HCT116 (cell line): Measurements from ENCODE around the gene TJP2.

Experiments used
- CEBPB ChIP-seq: IDR thresholded peaks from 2 replicates; pipeline ENCODE4 v1.6.1; 2012; ENCODE audit warnings: low read depth
- CTCF ChIP-seq, 3 experiments: fragments of 200-600 bp in 1 of 3; sonication (generic) in 1 of 3; IDR thresholded peaks in 2 of 3; conservative IDR thresholded peaks in 1 of 3; 2 replicates each; pipeline ENCODE4 v1.5.1; 2012 to 2017; ENCODE audit warnings: low read depth in 2 of 3, low read length in 2 of 3, antibody characterized with exemption in 1 of 3, borderline replicate concordance in 1 of 3, control low read depth in 1 of 3, mild to moderate bottlenecking in 1 of 3, mixed read lengths in 1 of 3, mixed run types in 1 of 3, moderate library complexity in 1 of 3; ENCODE audit not compliant: insufficient read depth in 1 of 3
- ELF1 ChIP-seq: IDR thresholded peaks from 2 replicates; pipeline ENCODE4 v1.6.1; 2012; ENCODE audit warnings: low read depth, borderline replicate concordance
- EZH2 ChIP-seq: fragments of 200-600 bp; sonication (generic); IDR thresholded peaks from 2 replicates; pipeline ENCODE4 v1.6.1; 2017; ENCODE audit warnings: antibody characterized with exemption, mixed run types
- FOSL1 ChIP-seq: IDR thresholded peaks from 2 replicates; pipeline ENCODE4 v1.6.1; 2012; ENCODE audit warnings: low read depth
- MAX ChIP-seq: IDR thresholded peaks from 2 replicates; pipeline ENCODE4 v1.6.1; 2012
- POLR2AphosphoS5 ChIP-seq: IDR thresholded peaks from 2 replicates; pipeline ENCODE4 v1.6.1; 2011; ENCODE audit warnings: mild to moderate bottlenecking, low read depth, low read length, moderate library complexity
- TF ChIP-seq, protein P1 (sequence below): IDR thresholded peaks from 2 replicates; pipeline ENCODE4 v1.6.1; 2012

GRCh38 chr9:69179037-69179436 is 5.0 kb downstream of the TJP2 start:
- TF ChIP-seq CTCF (IDR thresholded peaks at IDR 0.05 in 2 of 3, conservative IDR thresholded peaks at IDR 0.05 in 1 of 3; ENCODE audit: borderline replicate concordance in 1 of 3, insufficient read depth in 1 of 3, low read depth in 2 of 3, low read length in 2 of 3) (no peak), MAX (no peak), FOSL1 (no peak), POLR2AphosphoS5 (no peak), EZH2 (no peak), CEBPB (no peak), ELF1 (no peak)
- TF ChIP-seq, protein P1, sequence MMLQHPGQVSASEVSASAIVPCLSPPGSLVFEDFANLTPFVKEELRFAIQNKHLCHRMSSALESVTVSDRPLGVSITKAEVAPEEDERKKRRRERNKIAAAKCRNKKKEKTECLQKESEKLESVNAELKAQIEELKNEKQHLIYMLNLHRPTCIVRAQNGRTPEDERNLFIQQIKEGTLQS, result no peak
